Measurements from ENCODE around the gene KCNK6.
A peak's percentile ranks its signal among the peaks of the same experiment; 100 is the strongest.

KCNK6 gene

GRCh38 chr19:38319421-38320258 lies at the start of gene KCNK6:
KCNK6 (plus strand) TSS chr19:38319845; CDS start chr19:38319951, 106 bp downstream.
- DNase-seq (ENCODE audit: low spot score): peak; percentile 33

- no peak for DNase-seq (ENCODE audit: low spot score)
Observed at GRCh38 chr19:38270587-38271167, 49.0 kb upstream of the KCNK6 start.

DNA sequence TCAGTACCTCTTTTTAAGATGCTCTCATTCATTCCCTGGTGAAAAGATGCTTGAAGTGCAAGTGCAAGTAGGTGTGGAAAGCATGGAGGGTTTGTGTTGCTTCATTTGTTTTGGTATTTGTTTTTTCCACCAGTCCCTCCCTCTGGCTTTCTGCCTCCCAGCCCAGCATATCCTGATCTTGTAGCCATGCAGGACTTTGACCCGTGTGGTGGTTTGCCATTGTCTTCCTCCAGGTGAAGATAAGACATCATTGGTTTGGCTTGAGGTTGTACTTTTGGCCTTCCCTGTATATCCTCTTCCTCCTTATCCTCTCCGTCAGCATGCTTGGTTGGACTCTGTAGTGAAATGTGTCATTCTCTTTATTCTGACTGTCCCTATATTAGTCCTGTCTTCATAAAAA lies 46.1 kb upstream of the KCNK6 start:
- DNase-seq (ENCODE audit: low spot score): no peak

- peak; percentile 89 for DNase-seq (ENCODE audit: low spot score)
Observed at GRCh38 chr19:38274739-38275138, 44.9 kb upstream of the KCNK6 start.

- no peak for DNase-seq (ENCODE audit: low spot score)
Observed at GRCh38 chr19:38276942-38277517, 42.6 kb upstream of the KCNK6 start.

- DNase-seq (ENCODE audit: low spot score): no peak
Observed at GRCh38 chr19:38277549-38277948, 42.1 kb upstream of the KCNK6 start.

DNA sequence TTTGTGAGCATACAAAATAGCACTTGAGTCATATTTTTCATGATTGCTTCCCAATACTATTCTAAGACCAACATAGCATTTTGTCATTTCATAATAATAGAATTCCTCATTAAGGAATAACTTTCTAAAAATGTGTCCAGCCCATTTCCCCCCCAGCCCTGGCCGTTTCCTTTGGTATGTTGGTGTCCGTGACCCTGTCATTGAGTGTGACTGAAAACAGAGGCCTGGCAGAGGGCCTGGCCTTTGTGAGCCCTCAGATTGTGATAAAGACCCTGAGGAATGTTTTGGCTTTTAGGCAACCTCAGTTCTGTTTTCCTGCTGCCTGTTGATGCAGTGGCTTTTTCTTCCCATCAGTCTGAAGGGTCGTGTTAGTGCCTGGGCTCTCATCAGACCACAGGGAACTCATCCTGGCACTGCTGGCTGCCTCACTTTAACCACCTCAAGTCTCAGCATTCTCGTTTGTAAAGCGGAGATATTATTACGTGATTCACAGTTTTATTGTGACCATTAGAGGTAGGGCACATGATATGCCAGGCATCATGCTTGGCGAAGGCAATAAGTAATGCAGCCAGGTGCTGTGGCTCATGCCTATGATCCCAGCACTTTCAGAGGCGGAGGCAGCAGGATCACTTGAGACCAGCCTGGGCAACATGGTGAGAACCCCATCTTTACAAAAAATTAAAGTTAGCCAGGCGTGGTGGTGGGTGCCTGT lies 41.5 kb upstream of the KCNK6 start:
- DNase-seq (ENCODE audit: low spot score): no peak

GRCh38 chr19:38278751-38279150 lies 40.9 kb upstream of the KCNK6 start:
- DNase-seq (ENCODE audit: low spot score): no peak

DNA sequence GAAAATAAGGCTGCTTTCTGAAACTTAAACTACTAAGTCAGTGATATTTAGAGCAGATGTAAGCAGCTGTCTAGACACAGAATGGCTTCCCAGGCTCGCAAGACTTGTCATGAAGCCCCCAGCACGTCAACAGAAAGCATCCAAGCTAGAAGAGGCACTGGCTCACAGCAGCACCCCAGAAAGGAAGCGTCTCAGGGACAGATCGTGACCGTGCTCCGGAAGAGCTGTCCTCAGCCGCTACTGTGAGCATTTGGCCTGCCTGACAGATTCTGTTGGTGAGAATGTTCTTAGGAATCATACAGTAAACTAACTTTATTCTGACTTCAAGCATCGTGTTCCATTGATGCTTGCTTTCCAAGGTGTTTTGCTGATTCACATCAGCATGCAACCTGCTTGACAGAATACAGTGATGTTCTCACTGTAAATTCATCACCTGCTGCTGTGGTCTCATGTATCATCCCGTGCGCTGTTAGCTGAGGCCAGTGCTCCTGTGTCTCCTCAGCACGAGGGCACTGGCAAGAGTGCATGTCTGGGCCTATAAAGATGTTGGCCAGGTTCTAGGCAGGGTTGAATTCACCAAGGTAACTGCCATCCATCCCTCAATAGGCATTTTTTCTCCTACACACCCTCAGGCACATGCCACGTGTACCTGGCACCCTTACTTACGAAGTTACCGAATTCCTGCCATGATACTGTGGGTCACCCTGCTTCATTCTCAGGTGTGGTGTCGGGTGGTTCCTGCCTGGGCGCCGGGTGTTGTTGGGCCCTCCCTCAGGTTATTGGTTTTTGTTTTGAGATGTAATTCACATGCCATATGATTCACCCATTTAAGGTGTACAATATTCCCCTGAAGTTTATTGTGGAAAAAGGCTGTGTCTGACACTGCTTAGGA lies 39.4 kb upstream of the KCNK6 start:
- no peak for DNase-seq (ENCODE audit: low spot score)

DNA sequence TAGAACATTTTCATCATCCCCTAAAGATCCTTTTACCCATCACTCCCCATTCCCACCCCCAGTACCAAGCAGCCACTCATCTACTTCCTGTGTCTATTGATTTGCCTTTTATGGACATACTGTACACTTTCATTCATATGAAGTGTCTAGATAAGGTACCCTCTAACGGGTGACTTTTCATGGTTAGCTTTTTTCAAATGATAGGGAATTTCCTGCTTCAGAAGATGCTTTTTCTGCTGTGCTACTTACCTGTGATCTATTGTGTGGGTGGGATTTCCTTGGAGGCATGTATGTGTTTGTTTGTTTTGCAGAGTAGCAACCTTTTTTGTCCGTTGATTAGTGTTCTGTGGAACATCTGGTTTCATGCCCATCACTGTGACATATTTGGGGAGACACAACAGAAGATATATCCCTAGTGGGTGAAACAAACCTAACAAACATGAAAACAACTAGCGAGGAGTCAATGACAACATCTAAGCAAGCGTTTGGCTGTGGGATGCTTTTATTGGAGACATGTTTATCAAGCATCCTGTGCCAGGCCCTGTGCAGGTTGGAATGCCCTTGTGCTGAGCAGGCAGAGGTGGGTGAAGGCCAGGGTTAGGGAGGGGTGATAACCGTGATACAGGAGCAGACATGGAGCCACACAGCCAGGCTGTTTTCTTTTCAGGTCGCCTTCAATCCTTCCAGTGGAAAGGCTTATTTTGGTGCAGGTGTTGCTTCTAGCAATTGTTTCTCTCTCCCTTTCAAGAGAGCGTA lies 37.7 kb upstream of the KCNK6 start:
- no peak for DNase-seq (ENCODE audit: low spot score)

GRCh38 chr19:38283271-38283670 lies 36.4 kb upstream of the KCNK6 start:
- DNase-seq (ENCODE audit: low spot score): no peak

DNA sequence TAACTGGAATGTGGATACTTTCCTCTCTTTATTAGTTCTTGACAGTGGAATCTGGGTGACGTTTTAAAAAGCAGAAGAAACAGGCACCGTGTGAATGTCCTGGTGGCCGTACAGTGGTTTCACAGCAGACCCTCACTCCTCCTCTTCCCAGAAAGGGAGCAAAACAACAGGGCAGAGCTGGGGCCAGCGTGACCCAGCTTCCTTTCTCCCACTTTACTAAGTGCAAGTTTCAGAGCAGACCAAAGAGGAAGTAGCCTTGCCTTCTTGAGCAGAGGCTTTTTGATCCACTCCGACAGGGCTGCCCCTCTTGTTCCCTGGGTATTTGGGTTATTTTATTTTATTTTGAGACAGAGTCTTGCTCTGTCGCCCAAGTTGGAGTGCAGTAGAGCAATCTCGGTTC lies 35.2 kb upstream of the KCNK6 start:
- peak; percentile 57 for DNase-seq (ENCODE audit: low spot score)

- no peak for DNase-seq (ENCODE audit: low spot score)
Observed at GRCh38 chr19:38285567-38285966, 34.1 kb upstream of the KCNK6 start.

DNA sequence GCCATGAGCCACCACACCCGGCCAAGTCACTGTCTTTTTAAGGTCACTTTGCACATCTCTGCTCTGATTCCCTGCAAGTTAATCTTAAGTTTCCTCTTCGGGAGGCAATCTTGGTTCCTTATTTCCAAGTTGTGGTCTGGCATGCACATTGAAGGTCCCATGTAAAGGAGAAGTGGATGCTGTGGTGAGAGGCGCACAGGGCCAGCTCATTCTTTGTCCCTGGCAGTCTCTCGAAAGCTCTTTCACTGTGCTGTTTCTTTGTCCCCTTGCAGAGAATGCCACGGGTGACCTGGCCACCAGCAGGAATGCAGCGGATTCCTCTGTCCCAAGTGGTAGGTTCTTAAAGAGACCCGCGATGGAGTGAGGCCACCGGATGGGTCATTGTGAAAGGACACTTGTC lies 32.0 kb upstream of the KCNK6 start:
- DNase-seq (ENCODE audit: low spot score): peak; percentile 70

GRCh38 chr19:38288123-38288855 lies 31.4 kb upstream of the KCNK6 start:
- no peak for DNase-seq (ENCODE audit: low spot score)

- no peak for DNase-seq (ENCODE audit: low spot score)
Observed at GRCh38 chr19:38289955-38290354, 29.7 kb upstream of the KCNK6 start.

GRCh38 chr19:38290631-38291147 lies 29.0 kb upstream of the KCNK6 start:
- DNase-seq (ENCODE audit: low spot score): no peak

DNA sequence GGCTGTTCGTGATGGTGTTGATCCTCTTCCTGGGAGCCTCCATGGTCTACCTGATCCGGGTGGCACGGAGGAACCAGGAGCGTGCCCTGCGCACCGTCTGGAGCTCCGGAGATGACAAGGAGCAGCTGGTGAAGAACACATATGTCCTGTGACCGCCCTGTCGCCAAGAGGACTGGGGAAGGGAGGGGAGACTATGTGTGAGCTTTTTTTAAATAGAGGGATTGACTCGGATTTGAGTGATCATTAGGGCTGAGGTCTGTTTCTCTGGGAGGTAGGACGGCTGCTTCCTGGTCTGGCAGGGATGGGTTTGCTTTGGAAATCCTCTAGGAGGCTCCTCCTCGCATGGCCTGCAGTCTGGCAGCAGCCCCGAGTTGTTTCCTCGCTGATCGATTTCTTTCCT lies 27.8 kb upstream of the KCNK6 start:
- DNase-seq (ENCODE audit: low spot score): no peak

DNA sequence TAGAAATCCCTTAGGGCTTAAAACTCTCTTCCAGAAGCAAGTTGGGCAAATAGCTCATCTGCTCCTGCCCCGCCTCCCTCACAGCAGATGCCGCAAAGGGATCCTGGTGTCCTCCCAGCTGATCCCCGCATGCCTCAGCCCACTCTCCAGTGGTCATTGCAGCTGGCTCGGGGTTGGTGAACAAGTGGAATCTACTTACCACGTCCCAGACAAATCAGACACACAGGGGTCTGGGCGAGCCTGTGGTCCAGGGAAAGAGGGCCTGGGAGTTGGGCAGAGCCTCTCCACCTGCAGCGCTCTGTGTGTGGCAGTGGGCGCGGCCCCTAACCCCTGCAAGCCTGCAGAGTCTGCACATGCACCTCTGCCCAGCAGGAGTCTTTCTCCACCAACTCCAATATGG lies 26.4 kb upstream of the KCNK6 start:
- DNase-seq (ENCODE audit: low spot score): no peak

GRCh38 chr19:38294090-38294489 lies 25.6 kb upstream of the KCNK6 start:
- DNase-seq (ENCODE audit: low spot score): peak; percentile 33

Data from Ammon's horn (tissue), 1 donor.